ENCODE data around the gene KRTAP12-3. TPM values are rescaled to one million over a fixed set of nuclear protein-coding genes. Genes with fewer than 3 reads are reported as not detected.
A peak's percentile ranks its signal among the peaks of the same experiment; 100 is the strongest.
"Not testable (repeated sequence)": the region's sequence is repeated elsewhere in the genome, so short reads cannot be mapped to it uniquely, and the experiment has no call there.

Gene KRTAP12-3
- total and polyA plus RNA-seq, 5 experiments from 2014 or later = not detected

DNA sequence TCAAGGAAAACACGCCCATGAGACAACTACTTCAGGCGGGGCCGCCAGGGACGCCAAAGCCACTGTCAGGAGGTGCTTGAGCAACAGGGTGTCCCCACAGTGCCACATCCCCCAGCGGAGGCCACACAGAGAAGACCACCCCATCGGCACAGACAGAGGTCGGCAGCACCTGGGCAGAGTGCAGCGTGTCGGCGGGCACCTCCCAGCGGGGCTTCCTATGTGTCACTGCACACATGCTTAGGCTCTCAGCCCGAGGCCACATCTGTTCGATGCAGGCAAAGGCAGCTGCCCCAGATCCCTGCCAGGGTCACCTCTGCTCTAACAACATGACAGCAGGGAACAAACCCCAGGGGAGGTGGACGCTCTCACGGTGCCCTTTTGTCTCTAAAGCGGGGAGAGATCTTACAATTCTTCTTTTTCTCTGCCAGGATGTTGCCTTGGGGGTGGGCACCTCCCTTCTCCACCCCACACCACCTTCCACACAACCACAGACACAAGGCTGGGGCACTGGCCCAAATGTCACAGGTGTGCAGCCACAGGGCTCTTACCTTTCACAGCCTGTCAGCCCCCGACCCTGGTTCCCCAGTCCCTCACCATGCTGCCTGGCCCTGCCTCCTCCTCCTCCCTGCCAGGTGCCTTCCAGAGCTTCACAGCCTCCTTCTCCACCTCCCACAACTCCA is 41.7 kb upstream of the KRTAP12-3 start:
- peaks cover 0 to 22% (median 17%) of the 10 kb centered on the region in 3 donors for H3K36me3 Mint-ChIP-seq
- peak overlapping the region; percentile 64 to 94 (median 87) for H3K27ac Mint-ChIP-seq
- H3K27me3 Mint-ChIP-seq = no peaks in the 10 kb centered on the region
- POLR2A ChIA-PET = interaction anchor here (1.0 to 2.7 kb wide), 2 partner anchors 37 to 42 kb away, joined by 6 to 11 read pairs; partner anchors contain the start of gene KRTAP12-3
- ATAC-seq = no peak
- peak in 2 of 10 donors; percentile 13 to 19 for DNase-seq
- H3K4me3 Mint-ChIP-seq = peak overlapping the region; percentile 24 to 79 (median 58)
- H3K9me3 Mint-ChIP-seq = peaks cover 13 to 40% (median 24%) of the 10 kb centered on the region in 9 donors
- peaks cover 36 to 69% (median 58%) of the 10 kb centered on the region in 4 donors for H3K4me1 Mint-ChIP-seq

DNA sequence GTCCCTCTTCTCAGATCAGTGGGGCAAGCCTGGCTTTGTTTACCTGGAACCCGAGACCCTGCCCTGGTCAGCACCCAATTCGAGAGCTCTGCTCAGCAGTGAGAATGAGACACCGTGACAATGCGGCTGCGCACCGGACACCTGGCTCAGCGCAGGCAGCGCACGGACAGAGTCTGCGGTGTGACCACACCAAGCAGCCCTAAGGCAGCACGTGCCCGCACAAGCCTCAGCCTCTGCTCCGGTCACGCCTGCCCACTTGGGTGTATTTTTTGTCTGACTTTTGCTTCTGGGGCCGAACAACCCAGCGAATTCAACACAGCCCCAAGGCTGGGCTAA is 41.2 kb upstream of the KRTAP12-3 start:
- Mint-ChIP-seq H3K4me1 (peaks cover 36 to 69% (median 58%) of the 10 kb centered on the region in 4 donors), H3K36me3 (peaks cover 0 to 22% (median 17%) of the 10 kb centered on the region in 3 donors), H3K27ac (peak overlapping the region in 9 of 10 donors; percentile 59 to 94 (median 85)), H3K4me3 (peak overlapping the region in 7 of 10 donors; percentile 28 to 79 (median 64)), H3K27me3 (no peaks in the 10 kb centered on the region), H3K9me3 (peaks cover 13 to 36% (median 23%) of the 10 kb centered on the region in 9 donors)
- DNase-seq (no peak), ATAC-seq (no peak)
- POLR2A ChIA-PET = interaction anchor here (2.7 kb wide), 1 partner anchor 42 kb away, joined by 11 read pairs; the partner anchor contains the start of gene KRTAP12-3

DNA sequence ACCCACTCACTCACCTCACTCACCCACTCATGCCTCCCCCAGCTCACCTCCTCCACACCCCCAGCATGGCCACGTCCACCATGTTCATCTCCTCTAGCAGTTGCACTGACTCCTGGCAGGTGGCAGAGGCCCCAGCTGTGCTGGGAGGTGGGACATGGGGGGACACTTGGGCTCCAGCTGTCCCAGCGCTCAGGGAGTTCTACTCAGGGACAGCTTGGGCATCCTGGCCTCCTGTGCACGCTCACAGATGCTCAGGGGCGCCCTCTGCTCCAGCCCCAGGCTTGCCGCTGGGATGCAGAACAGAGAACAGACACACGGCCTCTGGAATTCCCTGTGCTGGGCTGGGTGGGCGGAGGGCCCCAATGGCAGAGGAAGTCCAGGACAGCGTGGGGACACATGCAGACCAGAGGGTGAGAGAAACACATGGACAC is 40.6 kb upstream of the KRTAP12-3 start:
- DNase-seq (no peak), ATAC-seq (no peak)
- Mint-ChIP-seq H3K27ac (peak overlapping the region; percentile 40 to 98 (median 93)), H3K36me3 (peaks cover 0 to 26% (median 17%) of the 10 kb centered on the region in 3 donors), H3K4me3 (peak overlapping the region in 3 of 10 donors; percentile 22 to 79 (median 30)), H3K9me3 (peaks cover 14 to 38% (median 23%) of the 10 kb centered on the region in 9 donors), H3K27me3 (no peaks in the 10 kb centered on the region), H3K4me1 (peaks cover 36 to 69% (median 59%) of the 10 kb centered on the region in 4 donors)
- POLR2A ChIA-PET = interaction anchor here (2.7 kb wide), 1 partner anchor 41 kb away, joined by 11 read pairs; the partner anchor contains the start of gene KRTAP12-3

DNA sequence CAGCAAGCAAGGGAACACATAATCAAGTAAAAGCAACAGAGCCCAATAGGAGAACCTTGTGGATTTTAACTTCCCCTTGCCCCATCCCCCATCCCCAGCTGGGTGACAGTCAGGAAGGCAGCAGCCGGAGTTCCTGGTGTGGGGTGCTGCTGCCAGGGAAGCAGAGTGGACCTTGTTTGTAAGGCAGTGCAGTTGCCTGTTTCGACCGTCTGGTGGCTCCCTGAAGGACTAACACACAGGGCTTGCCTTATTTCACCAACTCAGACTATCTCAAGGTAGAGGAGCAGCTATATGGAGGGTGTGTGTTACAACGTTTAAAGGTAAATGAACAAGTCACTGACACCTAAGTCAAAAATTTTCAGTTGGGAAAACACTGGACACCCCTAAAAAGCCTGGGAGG is 39.2 kb upstream of the KRTAP12-3 start:
- H3K4me1 Mint-ChIP-seq = peaks cover 34 to 59% (median 55%) of the 10 kb centered on the region in 4 donors
- H3K4me3 Mint-ChIP-seq = peak overlapping the region; percentile 56 to 87 (median 72)
- ATAC-seq = peak; percentile 52 to 53
- peaks cover 23 to 47% (median 37%) of the 10 kb centered on the region in 9 donors for H3K9me3 Mint-ChIP-seq
- DNase-seq = no peak
- peaks cover 0 to 40% (median 29%) of the 10 kb centered on the region in 3 donors for H3K36me3 Mint-ChIP-seq
- H3K27me3 Mint-ChIP-seq = no peaks in the 10 kb centered on the region
- H3K27ac Mint-ChIP-seq = peak overlapping the region; percentile 93 to 98 (median 94)
- POLR2A ChIA-PET = interaction anchor here (0.6 to 2.4 kb wide), 12 partner anchors 10 to 108 kb away, joined by 3 to 19 read pairs (median 4); partner anchors contain the start of gene KRTAP12-3

DNA sequence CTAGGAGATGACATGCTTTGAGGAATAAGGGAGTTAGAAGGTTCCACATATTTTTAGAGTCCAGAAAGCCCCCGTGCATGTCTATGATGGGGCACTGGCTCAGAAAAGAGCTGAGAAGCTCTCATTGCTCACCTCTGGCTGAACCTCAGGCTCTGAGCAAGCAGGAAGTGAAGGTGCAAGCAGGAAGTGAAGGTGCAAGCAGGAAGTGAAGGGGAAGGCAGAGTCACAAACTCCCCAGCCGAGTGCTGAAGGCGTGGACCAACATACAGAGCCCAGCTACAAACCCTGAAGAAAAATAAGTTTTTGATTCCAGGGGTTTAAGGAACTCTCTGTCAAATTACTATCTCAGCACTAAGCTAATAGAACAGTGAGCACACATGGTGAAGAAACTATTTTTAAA is 38.8 kb upstream of the KRTAP12-3 start:
- H3K27me3 Mint-ChIP-seq = no peaks in the 10 kb centered on the region
- peak; percentile 98 to 99 for ATAC-seq
- H3K9me3 Mint-ChIP-seq = peaks cover 24 to 51% (median 41%) of the 10 kb centered on the region in 9 donors
- peaks cover 0 to 44% (median 33%) of the 10 kb centered on the region in 3 donors for H3K36me3 Mint-ChIP-seq
- POLR2A ChIA-PET = interaction anchor here (0.6 to 2.4 kb wide), 12 partner anchors 10 to 109 kb away, joined by 3 to 19 read pairs (median 4); partner anchors contain the start of gene KRTAP12-3
- peak overlapping the region; percentile 56 to 87 (median 72) for H3K4me3 Mint-ChIP-seq
- peak in 9 of 10 donors; percentile 52 to 81 (median 65) for DNase-seq
- peaks cover 34 to 59% (median 55%) of the 10 kb centered on the region in 4 donors for H3K4me1 Mint-ChIP-seq
- peak overlapping the region; percentile 93 to 98 (median 94) for H3K27ac Mint-ChIP-seq

DNA sequence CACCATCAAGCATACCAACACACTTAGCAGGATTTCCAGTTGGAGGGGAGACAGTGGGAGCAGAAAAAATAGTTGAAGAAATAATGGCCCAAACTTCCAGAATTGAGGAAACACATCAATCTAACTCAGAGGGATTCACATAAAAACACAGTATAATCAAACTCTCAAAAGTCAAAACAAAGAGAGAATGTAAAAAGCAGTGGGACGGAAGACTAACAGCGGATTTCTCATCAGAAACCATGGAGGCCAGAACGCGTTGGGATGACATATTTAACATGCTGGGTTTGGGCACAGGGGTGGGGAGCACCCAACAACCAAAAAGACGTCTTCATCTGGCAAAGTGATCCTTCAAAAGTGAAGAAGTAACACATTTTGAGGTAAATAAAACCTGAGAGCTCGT is 37.8 kb upstream of the KRTAP12-3 start:
- DNase-seq (no peak), ATAC-seq (no peak)
- POLR2A ChIA-PET = interaction anchor here (1.4 to 2.4 kb wide), 4 partner anchors 9 to 38 kb away, joined by 5 to 19 read pairs (median 6); partner anchors contain the start of gene KRTAP12-3
- peaks cover 25 to 60% (median 51%) of the 10 kb centered on the region in 9 donors for H3K9me3 Mint-ChIP-seq
- H3K4me3 Mint-ChIP-seq = peak overlapping the region in 7 of 10 donors; percentile 36 to 87 (median 71)
- peak overlapping the region; percentile 40 to 98 (median 94) for H3K27ac Mint-ChIP-seq
- H3K36me3 Mint-ChIP-seq = peaks cover 0 to 52% (median 43%) of the 10 kb centered on the region in 3 donors
- H3K4me1 Mint-ChIP-seq = peaks cover 32 to 55% (median 49%) of the 10 kb centered on the region in 4 donors
- peaks cover 0 to 2% (median 0%) of the 10 kb centered on the region in 5 donors for H3K27me3 Mint-ChIP-seq

DNA sequence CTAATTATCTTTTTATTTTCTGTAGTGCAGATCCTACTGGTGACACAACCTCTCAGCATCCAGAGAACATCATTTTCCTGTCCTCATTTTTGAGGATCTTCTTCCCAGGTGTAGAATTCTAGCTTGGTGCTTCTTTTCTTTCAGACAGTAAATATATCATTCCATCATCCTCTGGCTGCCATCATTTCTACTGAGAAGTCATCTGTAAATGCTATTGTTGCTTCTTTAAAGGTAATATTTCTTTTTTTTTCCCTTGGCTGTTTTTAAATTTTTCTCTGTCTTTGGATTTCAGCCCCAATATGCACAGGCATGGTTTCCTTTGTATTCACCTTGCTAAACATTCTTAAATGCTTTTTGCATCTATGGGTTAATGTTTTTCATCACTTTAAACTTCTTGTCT is 34.2 kb upstream of the KRTAP12-3 start:
- no peak for ATAC-seq
- H3K36me3 Mint-ChIP-seq = peaks cover 0 to 52% (median 43%) of the 10 kb centered on the region in 3 donors
- peaks cover 25 to 63% (median 52%) of the 10 kb centered on the region in 9 donors for H3K9me3 Mint-ChIP-seq
- H3K4me3 Mint-ChIP-seq = peak overlapping the region in 1 of 10 donors; percentile 13
- POLR2A ChIA-PET = no interaction called here
- peak overlapping the region in 3 of 10 donors; percentile 6 to 29 (median 14) for H3K27ac Mint-ChIP-seq
- H3K4me1 Mint-ChIP-seq = peaks cover 22 to 47% (median 39%) of the 10 kb centered on the region in 4 donors
- DNase-seq = no peak
- H3K27me3 Mint-ChIP-seq = peaks cover 0 to 2% (median 0%) of the 10 kb centered on the region in 5 donors

DNA sequence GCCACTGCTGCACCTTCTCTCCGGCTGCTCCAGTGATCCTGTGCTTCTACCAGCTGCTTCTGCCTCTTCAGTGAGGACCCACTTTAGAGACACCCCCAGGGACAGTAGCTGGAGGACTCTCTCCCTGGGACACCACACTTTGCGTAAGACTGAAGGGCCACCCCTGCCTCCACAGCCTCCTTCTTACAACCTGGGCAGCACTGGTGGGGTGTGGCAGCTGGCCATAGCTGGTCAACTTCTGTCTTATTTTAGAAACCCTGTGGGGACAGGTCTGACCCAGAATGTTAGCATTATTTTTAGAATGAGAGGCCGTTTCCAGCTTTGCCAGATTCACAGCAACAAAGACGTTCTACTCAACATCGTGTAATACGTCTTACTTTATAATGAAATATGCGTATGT is 32.0 kb upstream of the KRTAP12-3 start:
- Mint-ChIP-seq H3K4me3 (no peak overlapping the region), H3K36me3 (peaks cover 0 to 41% (median 36%) of the 10 kb centered on the region in 3 donors), H3K27ac (peak overlapping the region in 4 of 10 donors; percentile 43 to 72 (median 50)), H3K27me3 (peaks cover 0 to 2% (median 0%) of the 10 kb centered on the region in 5 donors), H3K9me3 (peaks cover 17 to 57% (median 45%) of the 10 kb centered on the region in 9 donors), H3K4me1 (peaks cover 17 to 49% (median 39%) of the 10 kb centered on the region in 4 donors)
- ATAC-seq (no peak), DNase-seq (peak in 1 of 10 donors; percentile 37)
- POLR2A ChIA-PET = interaction anchor here (0.9 to 3.3 kb wide), 3 partner anchors 28 to 33 kb away, joined by 3 to 15 read pairs (median 4); partner anchors contain the start of gene KRTAP12-3

DNA sequence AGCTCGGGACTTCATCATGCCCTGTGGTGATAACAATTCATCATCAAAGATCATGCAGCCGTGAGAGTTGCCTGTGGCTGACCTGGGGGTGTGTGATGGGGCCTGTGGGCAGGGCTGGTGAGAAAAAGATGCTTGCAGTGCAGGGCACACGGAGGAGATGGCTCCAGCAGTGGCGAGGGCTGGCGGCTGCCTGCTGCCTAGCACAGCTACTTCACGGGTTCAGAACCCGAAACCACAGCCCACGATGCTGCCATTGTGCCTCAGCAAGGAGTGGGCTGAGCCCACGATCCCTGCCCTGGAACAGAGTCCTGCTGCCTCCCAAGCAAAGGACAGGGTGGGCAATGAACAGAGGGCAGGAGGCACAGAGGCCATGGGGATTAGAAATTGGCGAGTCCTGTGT is 31.5 kb upstream of the KRTAP12-3 start:
- peaks cover 17 to 58% (median 46%) of the 10 kb centered on the region in 9 donors for H3K9me3 Mint-ChIP-seq
- peak overlapping the region in 6 of 10 donors; percentile 43 to 75 (median 58) for H3K27ac Mint-ChIP-seq
- H3K36me3 Mint-ChIP-seq = peaks cover 2 to 44% (median 39%) of the 10 kb centered on the region in 3 donors
- ATAC-seq (no peak), DNase-seq (peak in 3 of 10 donors; percentile 18 to 32 (median 32))
- peaks cover 0 to 2% (median 0%) of the 10 kb centered on the region in 5 donors for H3K27me3 Mint-ChIP-seq
- peak overlapping the region in 4 of 10 donors; percentile 28 to 65 (median 58) for H3K4me3 Mint-ChIP-seq
- H3K4me1 Mint-ChIP-seq = peaks cover 21 to 52% (median 43%) of the 10 kb centered on the region in 4 donors
- POLR2A ChIA-PET = interaction anchor here (0.9 to 3.3 kb wide), 3 partner anchors 27 to 32 kb away, joined by 3 to 15 read pairs (median 4); partner anchors contain the start of gene KRTAP12-3

DNA sequence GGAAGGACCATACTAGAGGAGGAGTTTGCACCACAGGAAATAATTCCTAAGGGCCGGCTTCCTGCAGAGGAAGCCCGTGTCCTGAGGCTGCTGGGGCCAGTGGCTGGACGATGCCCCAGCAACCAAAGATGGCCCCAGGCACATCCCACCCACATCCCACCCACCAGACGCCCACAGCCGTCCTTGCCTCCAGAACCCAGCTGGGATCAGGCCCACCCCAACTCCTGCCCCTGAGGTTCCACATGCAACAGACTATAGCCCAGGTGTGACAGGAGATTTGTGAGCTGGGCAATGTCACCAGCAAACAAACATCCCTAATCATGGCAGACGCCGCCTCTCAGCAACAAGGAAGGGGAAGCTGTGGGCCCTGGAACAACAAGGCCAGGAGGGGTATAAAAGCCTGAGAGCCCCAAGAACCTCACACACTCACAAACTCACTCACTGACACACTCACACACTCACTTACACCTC is 31.0 kb upstream of the KRTAP12-3 start, which contains the start of gene KRTAP10-9:
TSS of gene KRTAP10-9 (plus strand) at position 421 of the 471 bp plus-strand sequence. CDS start 79 bp downstream, outside the sequence.
- Mint-ChIP-seq H3K27ac (peak within 1 kb of the TSS in 9 of 10 donors; percentile 41 to 81 (median 69)), H3K36me3 (peaks cover 2 to 46% (median 41%) of the 10 kb centered on the region in 3 donors), H3K9me3 (peaks cover 18 to 60% (median 49%) of the 10 kb centered on the region in 9 donors), H3K4me3 (peak within 1 kb of the TSS in 4 of 10 donors; percentile 28 to 65 (median 58)), H3K4me1 (peaks cover 22 to 53% (median 44%) of the 10 kb centered on the region in 4 donors), H3K27me3 (peaks cover 0 to 2% (median 0%) of the 10 kb centered on the region in 5 donors)
- no peak for ATAC-seq
- DNase-seq = peak in 1 of 10 donors; percentile 21
- POLR2A ChIA-PET = interaction anchor here (0.8 to 3.3 kb wide), 2 partner anchors 29 to 32 kb away, joined by 3 to 15 read pairs; partner anchors contain the start of gene KRTAP12-3

DNA sequence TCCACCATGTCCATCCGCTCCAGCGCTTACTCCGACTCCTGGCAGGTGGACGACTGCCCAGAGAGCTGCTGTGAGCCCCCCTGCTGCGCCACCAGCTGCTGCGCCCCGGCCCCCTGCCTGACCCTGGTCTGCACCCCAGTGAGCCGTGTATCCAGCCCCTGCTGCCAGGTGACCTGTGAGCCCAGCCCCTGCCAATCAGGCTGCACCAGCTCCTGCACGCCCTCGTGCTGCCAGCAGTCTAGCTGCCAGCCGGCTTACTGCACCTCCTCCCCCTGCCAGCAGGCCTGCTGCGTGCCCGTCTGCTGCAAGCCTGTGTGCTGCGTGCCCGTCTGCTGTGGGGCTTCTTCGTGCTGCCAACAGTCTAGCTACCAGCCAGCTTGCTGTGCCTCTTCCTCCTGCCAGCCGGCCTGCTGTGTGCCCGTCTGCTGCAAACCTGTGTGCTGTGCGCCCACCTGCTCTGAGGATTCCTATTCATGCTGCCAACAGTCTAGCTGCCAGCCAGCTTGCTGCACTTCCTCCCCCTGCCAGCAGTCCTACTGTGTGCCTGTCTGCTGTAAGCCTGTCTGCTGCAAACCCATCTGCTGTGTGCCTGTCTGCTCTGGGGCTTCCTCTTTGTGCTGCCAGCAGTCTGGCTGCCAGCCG is 30.4 kb upstream of the KRTAP12-3 start:
- Mint-ChIP-seq H3K36me3 (peaks cover 2 to 48% (median 43%) of the 10 kb centered on the region in 3 donors), H3K27ac (peak overlapping the region in 7 of 10 donors; percentile 31 to 81 (median 58)), H3K9me3 (peaks cover 17 to 60% (median 53%) of the 10 kb centered on the region in 9 donors), H3K4me3 (peak overlapping the region in 1 of 10 donors; percentile 13), H3K4me1 (peaks cover 22 to 53% (median 44%) of the 10 kb centered on the region in 4 donors)
- ATAC-seq, H3K27me3 Mint-ChIP-seq, DNase-seq: not testable (repeated sequence)
- POLR2A ChIA-PET = interaction anchor here (0.8 to 3.3 kb wide), 2 partner anchors 29 to 31 kb away, joined by 3 to 15 read pairs; partner anchors contain the start of gene KRTAP12-3
